AG04449 (cell line): ENCODE results near the gene TMEM74B.
A peak's percentile ranks its signal among the peaks of the same experiment; 100 is the strongest.

Source experiments
- CTCF ChIA-PET: fragments of 350-600 bp; formaldehyde crosslinking; extraction: SDS; loops from one replicate; lab custom pipeline; 2021; ENCODE audit warnings: antibody characterized with exemption; lab: Yijun Ruan, JAX
- POLR2A ChIA-PET: fragments of 400-600, 350-600 bp; formaldehyde crosslinking; extraction: SDS; loops from one replicate; lab custom pipeline; 2020; ENCODE audit warnings: antibody characterized with exemption, inconsistent platforms; lab: Yijun Ruan, JAX
- DNase-seq: peaks from one replicate; pipeline ENCODE4 v3.0.0-alpha.2; 2010; ENCODE audit warnings: low read depth, low spot score
- H3K4me3 ChIP-seq: 2 replicates; pipeline ENCODE4 v1.5.1; 2011; ENCODE audit warnings: low read depth, mild to moderate bottlenecking, control low read depth, low read length
- TF ChIP-seq, protein P1 (sequence below): IDR thresholded peaks from one replicate; pipeline ENCODE4 v1.5.1; 2011; ENCODE audit warnings: mild to moderate bottlenecking, moderate library complexity, low read length, control low read depth, inconsistent platforms; ENCODE audit not compliant: insufficient read depth; ENCODE audit errors: missing control alignments

TMEM74B gene

DNA sequence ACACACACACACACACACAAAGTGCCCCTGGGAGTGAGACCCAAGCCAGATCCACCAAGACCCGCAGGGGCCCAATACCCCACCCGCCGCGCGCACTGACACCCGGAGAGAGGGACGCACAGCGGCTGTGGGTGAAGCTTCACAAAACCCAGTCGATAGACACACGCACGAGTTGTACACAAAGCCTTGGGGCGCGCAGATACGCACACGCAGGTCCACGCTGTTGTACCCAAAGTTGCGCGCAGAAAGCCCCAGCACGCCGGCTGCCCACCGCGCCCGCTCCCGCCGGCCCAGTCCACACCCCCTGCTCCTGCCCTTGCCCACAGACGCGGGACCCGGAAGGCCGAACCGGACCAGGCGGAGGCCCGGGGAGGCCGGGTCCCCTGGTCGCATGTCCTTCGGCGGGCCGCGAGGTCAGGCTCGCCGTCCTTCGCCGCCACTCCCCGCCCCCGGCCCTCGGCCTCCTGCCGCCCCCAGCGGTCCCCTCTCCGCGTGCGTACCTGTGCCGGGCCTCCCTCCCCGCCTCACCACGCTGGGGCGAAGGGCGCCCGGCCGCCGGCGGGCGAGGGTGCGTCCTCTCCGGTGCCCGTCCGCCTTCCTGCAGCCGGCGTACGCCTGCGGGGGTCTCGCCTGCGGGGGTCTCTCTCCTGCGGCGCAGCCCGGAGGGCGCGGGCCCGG, at the start of gene TMEM74B:
TMEM74B (minus strand) TSS at position 344 of the 678 bp plus-strand sequence. CDS start 1,180 bp downstream, outside the sequence.
- peak within 1 kb of the TSS; percentile 40 for H3K4me3 ChIP-seq
- CTCF ChIA-PET: interaction anchor here (1.5 to 1.7 kb wide), 2 partner anchors 9 to 15 kb away, joined by 5 to 6 read pairs; no protein-coding TSS in a partner anchor
- POLR2A ChIA-PET: no interaction called here
- DNase-seq: no peak
- TF ChIP-seq, protein P1, sequence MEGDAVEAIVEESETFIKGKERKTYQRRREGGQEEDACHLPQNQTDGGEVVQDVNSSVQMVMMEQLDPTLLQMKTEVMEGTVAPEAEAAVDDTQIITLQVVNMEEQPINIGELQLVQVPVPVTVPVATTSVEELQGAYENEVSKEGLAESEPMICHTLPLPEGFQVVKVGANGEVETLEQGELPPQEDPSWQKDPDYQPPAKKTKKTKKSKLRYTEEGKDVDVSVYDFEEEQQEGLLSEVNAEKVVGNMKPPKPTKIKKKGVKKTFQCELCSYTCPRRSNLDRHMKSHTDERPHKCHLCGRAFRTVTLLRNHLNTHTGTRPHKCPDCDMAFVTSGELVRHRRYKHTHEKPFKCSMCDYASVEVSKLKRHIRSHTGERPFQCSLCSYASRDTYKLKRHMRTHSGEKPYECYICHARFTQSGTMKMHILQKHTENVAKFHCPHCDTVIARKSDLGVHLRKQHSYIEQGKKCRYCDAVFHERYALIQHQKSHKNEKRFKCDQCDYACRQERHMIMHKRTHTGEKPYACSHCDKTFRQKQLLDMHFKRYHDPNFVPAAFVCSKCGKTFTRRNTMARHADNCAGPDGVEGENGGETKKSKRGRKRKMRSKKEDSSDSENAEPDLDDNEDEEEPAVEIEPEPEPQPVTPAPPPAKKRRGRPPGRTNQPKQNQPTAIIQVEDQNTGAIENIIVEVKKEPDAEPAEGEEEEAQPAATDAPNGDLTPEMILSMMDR: no peak

DNA sequence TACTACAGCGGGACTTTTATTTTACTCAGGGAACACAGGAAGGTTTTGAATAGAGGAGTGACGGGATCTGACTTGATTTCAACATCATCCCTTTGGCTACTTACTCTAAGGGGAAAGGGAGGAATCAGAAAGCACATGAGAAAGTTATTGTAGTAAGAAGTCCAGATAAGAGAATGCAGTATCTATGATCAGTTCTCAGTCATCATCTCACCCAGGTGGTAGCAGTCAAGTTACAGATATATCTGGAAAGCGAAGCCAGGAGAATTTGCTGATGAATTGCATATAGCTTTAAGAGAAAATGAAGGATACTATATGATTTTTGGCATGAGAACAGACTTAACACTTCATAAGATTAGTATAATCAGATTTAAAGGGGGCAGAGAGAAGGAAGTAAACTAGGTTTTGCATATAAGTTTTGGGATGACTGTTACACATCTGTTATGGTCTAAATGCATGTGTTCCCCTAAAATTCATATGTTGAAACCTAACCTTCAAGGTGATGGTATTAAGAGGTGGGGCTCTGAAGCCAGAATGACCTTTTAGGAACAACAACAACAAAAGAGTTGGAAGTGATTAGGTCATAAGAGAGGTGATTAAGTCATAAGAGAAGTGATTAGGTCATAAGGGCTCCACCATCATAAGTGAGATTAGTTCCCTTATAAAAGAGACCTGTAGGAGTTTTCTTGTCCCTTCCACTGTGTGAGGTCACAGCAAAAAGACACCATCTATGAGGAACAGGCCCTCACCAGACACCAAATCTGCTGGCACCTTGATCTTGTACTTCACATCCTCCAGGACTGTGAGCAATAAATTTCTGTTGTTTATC, 47.7 kb upstream of the TMEM74B start:
- ChIA-PET CTCF (no interaction called here), POLR2A (no interaction called here)
- TF ChIP-seq, protein P1: no peak
- H3K4me3 ChIP-seq: no peak overlapping the region
- no peak for DNase-seq

DNA sequence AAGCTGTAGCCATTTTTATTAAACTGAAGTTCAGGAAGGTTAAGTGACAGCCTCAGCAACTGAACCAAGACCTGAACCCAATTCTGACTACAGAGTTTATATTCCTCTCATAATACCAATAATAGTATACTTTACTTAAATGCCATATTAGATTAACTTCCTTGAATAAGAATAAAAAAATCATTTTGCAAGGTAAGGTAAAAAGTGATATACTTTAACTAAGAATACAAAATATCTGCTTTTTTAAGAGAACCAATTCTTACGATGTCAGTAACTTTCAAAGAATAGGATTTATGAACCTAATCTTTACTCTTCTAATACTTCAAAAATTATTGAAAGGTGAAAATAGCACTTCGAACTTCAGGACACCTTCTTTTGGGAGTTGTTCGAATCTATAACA, 44.8 kb upstream of the TMEM74B start:
- H3K4me3 ChIP-seq: no peak overlapping the region
- POLR2A ChIA-PET: no interaction called here
- CTCF ChIA-PET: no interaction called here
- no peak for DNase-seq
- TF ChIP-seq, protein P1: no peak

DNA sequence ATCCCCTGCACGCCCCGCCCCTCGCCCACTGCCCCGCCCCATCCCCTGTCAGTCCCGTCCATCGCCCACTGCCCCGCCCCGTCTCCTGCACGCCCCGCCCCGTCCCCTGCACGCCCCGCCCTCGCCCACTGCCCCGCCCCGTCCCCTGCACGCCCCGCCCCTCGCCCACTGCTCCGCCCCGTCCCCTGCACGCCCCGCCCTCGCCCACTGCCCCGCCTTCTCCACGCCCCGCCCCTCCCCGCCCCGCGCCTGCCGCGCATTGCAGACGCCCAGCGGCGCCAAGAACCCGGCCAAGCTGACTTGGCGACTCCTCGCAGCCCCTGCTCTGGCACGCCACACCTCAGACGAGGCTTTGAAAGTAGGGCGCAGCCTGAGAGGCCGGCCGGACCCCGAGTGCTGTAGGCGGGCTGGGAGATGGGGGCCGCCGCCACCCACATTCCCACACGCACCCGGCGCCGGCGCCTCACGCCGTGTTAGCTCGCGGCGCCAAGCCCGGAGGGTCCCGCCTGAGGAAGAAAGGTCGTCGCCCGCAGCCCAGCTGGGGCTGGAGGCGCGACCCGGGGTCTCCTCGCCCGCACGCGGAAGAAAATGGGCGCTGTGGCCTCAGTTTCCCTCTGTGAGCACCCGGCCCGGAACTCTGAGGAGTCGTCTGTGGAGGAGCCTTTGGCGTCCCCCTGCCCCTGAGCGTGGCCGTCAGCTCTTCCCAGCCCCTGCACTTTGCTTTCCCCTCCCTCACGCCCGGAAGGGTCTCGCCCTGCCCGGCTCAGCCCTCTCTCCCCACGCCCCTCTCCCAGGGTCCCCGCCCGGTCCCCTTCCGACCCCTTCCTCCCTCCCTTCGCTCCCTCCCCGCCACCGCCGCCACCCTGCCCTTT, 41.2 kb upstream of the TMEM74B start, which contains the start of gene RAD21L1:
RAD21L1 (plus strand) TSS at position 262 of the 872 bp plus-strand sequence. CDS start 2,410 bp downstream, outside the sequence.
- TF ChIP-seq, protein P1: no peak
- CTCF ChIA-PET: interaction anchor here (0.9 to 1.6 kb wide), 3 partner anchors 16 to 241 kb away, joined by 3 to 4 read pairs (median 4); partner anchors contain the start of gene NSFL1C
- no peak for DNase-seq
- peak within 1 kb of the TSS; percentile 67 for H3K4me3 ChIP-seq
- POLR2A ChIA-PET: interaction anchor here (0.6 kb wide), 1 partner anchor 11 kb away, joined by 3 read pairs; no protein-coding TSS in a partner anchor

DNA sequence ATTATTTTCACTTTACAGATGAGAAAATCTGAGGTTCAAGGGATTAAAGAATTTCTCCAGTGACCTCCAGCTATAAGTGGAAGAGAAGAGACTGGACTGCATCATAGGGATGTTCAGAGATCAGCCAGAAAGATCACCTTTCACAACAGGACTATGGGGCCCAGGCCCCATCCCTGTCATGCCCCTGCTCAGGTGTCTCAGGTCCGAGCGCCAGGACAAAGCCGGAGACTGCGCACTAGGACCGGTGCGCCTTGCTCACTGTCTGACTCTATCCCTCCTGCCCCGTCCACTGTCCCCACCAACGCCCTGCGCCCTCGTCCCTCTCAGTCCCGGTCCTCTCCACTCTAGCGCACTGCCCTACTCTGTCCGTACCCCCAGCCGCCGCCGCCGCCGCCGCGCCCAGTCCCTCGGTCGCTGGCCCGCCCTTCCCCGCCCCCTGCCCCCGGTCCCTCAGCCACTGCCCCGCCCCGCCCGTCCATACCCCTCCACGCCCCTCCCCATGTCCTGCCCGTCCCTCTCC, 40.5 kb upstream of the TMEM74B start:
- CTCF ChIA-PET: interaction anchor here (1.2 to 1.4 kb wide), 2 partner anchors 13 to 15 kb away, joined by 4 to 6 read pairs; no protein-coding TSS in a partner anchor
- peak overlapping the region; percentile 52 for H3K4me3 ChIP-seq
- POLR2A ChIA-PET: interaction anchor here (0.6 kb wide), 1 partner anchor 12 kb away, joined by 3 read pairs; no protein-coding TSS in a partner anchor
- TF ChIP-seq, protein P1: no peak
- no peak for DNase-seq
